H1 (cell line): ENCODE data around the gene TSPOAP1. TPM values are rescaled to one million over a fixed set of nuclear protein-coding genes. Genes with fewer than 3 reads are reported as not detected.

Experiments used
- BRCA1 ChIP-seq: IDR thresholded peaks from 2 replicates; pipeline ENCODE4 v1.6.1; 2012; ENCODE audit warnings: low read depth, low read length, improper control_type of control experiment
- EZH2 ChIP-seq: fragments of 200-600 bp; sonication (generic); IDR thresholded peaks from 2 replicates; pipeline ENCODE4 v1.7.1; 2012; ENCODE audit warnings: low read depth, mild to moderate bottlenecking, moderate library complexity, low read length, inconsistent platforms; ENCODE audit not compliant: severe bottlenecking
- HDAC2 ChIP-seq, 2 experiments: fragments of 300-600 bp in 1 of 2; sonication (generic) in 1 of 2; IDR thresholded peaks; 2 replicates each; pipeline ENCODE4 v1.6.1; 2011 to 2012; ENCODE audit warnings: low read depth in 2 of 2, low read length in 2 of 2, mild to moderate bottlenecking in 2 of 2, moderate library complexity in 2 of 2, borderline replicate concordance in 1 of 2, inconsistent platforms in 1 of 2
- KDM4A ChIP-seq: IDR thresholded peaks from one replicate; pipeline ENCODE4 v1.7.1; 2012; ENCODE audit warnings: low read depth, mild to moderate bottlenecking, moderate library complexity, low read length, inconsistent platforms; ENCODE audit not compliant: severe bottlenecking
- KDM5A ChIP-seq: fragments of 200-600 bp; IDR thresholded peaks from 2 replicates; pipeline ENCODE4 v1.7.1; 2012; ENCODE audit warnings: mild to moderate bottlenecking, low read length, inconsistent platforms, mixed read lengths
- SAP30 ChIP-seq: fragments of 300-600 bp; sonication (generic); IDR thresholded peaks from 2 replicates; pipeline ENCODE4 v1.7.1; 2012; ENCODE audit warnings: low read length, moderate library complexity, mild to moderate bottlenecking, inconsistent platforms; ENCODE audit not compliant: insufficient read depth, insufficient replicate concordance
- polyA plus RNA-seq, 7 experiments: library from polyadenylated mRNA; depleted of rRNA in 3 of 7; stranded (reverse) in 5 of 7; unstranded in 2 of 7; fragments of >200 nt in 5 of 7; fragments of 200-250 nt in 2 of 7; gene quantifications; 1 replicate in 5 of 7; 2 replicates in 1 of 7; 4 replicates in 1 of 7; pipeline versions ENCODE4 v1.2.1 to v1.2.3, GENCODE V29; 2011 to 2013; ENCODE audit warnings: missing spikeins in 2 of 7, mixed read lengths in 2 of 7
- total RNA-seq: library from RNA; stranded (reverse); fragmentation: NEBNext Ultra II Directional; extraction: Animal tissue kit (Norgen Biotek cat#: 25700); gene quantifications from 2 replicates; pipeline ENCODE4 v1.2.1, GENCODE V29; 2021

Gene TSPOAP1
- total and polyA plus RNA-seq, 2 of the 8 experiments (the other 6 are each of a cell fraction or from before 2014, with no cell fraction given) = 7.6 to 9.2 TPM

GRCh38 chr17:58276423-58276822 is 52.2 kb downstream of the TSPOAP1 start (continued):
- TF ChIP-seq SAP30 = no peak
- no peak for TF ChIP-seq HDAC2 (IDR thresholded peaks at IDR 0.05; ENCODE audit: borderline replicate concordance in 1 of 2, low read depth in 2 of 2, low read length in 2 of 2)
- TF ChIP-seq EZH2 = no peak
- no peak for TF ChIP-seq KDM4A
- no peak for TF ChIP-seq KDM5A
- TF ChIP-seq BRCA1 = no peak
